T-helper 2 cell treated with Interferon-gamma antibody and Interleukin-4, amounts not matched to agents 100 ng/mL and 5 ng/mL, for 36 hours (primary cell): ENCODE results near the gene TOB2. TPM values are rescaled to one million over a fixed set of nuclear protein-coding genes. Genes with fewer than 3 reads are reported as not detected.

Experiments
- intact Hi-C: fragments of 100-400 bp; cut with micrococcal nuclease; formaldehyde crosslinking; loops from one replicate; pipeline ENCODE4 v1.15.1; 2023
- total RNA-seq: library from RNA; stranded (reverse); gene quantifications from 2 replicates; pipeline ENCODE4 v1.2.3, GENCODE V29; 2022

Gene TOB2
- total RNA-seq, 1 donor from 2014 or later = 30.8 TPM

DNA sequence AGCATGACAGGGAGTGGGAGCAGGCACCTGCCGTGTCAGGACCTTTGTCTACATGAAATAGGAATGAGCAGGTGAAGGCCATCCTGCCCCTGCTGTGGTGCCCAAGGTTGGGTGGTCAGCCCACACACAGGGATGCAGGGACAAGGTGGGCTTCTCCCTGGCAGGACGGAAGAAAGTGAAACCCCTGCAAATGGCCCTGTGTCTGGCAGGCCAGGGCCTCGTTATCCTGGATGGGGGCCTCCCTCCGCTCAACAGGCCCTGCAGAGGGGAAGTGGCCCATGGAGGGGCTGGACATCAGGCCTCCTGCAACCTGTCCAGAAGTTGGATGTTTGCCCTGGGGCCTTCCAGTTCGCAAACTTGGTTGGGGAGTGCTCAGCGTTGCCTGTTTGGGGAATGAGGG lies 14.9 kb downstream of the TOB2 start:
- intact Hi-C loops = no loop called here

DNA sequence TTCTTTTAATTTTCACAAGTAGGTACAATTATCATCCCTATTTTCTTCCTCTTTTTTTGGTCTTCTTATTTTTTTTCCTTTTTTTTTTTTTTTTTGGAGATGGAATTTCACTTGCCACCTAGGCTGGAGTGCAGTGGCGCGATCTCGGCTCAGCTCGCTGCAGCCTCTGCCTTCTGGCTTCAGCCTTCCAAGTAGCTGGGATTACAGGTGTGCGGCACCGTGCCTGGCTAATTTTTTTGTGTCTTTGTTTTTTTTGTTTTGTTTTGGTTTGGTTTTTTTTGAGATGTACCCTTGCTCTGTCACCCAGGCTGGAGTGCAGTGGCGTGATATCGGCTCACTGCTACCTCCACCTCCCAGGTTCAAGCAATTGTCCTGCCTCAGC lies 16.7 kb downstream of the TOB2 start:
- intact Hi-C loops = no loop called here

DNA sequence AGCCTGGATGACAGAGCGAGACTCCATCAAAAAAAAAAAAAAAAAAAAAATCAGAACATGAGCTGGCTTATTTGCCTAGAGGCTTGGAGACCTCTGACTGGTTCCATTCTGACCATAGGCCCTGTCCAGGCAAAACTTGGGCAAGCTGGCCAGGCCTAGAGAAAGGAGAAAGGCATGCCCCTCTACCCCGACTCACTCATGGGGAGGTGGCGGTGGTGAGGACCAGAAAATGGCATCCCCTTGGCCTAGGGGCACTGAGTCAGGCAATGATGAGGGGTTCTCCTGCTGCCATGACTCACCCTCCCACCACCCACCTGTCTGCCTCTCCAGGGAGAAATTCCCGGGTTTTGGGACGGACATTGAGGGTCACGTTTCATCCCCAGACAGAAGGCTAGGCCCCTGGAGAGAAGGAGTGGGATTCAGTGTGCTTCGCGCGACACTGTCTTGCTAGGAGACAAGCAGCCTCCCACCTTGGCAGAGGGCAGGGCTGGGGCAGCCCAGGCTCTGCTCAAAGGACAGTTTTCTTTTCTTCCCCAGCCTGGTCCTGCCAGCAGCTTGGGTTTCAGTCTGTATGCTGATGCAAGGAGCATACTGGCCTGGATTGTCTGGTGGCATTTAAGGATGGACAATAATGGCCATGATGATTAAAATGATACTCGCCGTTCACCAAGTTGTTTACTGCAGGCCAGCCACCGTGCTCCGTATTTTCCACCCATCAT lies 17.2 kb downstream of the TOB2 start:
- intact Hi-C loops = no loop called here

DNA sequence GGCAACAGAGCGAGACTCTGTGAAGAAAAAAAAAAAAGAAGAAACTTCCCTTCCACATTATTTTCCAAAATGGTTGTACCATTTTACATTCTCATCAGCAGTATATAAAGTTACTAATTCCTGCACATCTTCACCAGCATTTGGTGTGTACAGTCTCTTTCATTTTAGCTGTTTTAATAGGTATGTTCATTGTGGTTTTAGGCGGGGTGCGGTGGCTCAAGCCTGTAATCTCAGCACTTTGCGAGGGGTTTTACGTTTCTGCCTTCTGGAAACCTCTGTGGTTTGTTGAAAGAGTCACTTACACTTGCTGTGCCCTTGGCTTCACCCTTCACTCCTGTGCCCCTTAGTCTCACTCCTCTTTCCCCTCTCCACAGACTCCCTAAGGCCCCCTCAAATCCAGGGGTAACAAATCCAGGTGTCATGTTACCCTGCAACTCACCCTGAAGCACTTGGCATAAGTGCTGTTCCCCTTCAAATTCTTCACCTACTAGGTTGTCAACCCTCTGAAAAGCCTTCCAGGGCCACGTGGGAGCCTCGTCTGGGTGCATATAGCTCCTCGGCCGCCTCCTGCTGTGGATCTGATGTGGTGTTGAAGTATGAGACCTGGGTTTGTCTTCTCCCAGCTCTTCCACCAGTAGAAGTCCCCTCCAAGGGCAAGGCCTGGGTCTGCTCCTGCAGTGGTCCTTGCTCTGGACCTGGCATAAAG lies 20.8 kb downstream of the TOB2 start:
- intact Hi-C loops = no loop called here

DNA sequence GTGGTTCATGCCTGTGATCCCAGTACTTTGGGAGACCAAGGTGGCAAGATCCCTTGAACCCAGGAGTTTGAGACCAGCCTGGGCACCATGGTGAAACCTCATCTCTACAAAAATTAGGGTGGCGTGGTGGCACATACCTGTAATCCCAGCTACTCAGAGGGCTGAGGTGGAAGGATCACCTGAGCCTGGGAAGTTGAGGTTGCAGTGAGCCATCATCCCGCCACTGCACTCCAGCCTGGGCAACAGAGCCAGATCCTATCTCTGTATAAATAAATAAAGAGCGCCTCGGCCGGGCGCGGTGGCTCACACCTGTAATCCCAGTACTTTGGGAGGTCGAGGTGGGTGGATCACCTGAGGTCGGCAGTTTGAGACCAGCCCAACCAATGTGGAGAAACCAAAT lies 27.9 kb downstream of the TOB2 start:
- intact Hi-C loops = no loop called here

DNA sequence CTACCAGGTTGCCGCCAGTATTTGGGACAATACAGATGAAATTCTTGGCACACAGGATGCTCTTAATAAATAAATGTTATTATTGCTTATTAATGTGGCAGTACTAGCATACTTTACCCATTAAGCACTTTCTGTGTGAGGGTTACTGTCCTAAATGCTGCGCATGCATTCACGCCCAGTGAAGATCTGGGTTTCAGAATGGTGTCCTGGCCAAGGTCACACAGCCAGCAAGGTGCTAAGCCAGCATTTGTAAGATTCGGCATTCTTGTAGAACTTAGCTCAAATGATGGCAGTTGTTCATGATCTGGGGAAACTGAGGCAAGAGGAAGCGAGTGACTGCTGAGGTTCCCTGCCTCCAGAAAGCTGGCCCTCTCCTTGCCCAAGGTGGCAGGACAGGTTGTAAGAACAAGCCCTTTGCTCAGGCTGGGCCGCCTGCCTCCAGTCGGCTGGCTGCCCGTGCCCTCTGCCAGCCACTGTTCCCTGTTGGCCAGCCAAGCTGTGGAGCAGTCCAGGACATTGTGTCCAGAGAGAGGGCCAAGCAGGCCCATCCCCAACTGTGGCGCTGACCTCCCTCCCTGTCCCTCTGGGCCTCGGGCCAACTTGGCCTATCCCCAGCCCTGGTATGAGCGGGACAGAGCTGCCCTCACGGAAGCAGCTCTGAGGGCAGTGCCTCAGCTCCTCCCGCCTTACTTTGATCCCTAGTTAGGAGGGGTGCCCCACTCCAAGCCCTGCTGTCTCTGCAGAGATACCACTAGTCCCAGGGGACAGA lies 28.8 kb downstream of the TOB2 start:
- intact Hi-C loops = no loop called here

DNA sequence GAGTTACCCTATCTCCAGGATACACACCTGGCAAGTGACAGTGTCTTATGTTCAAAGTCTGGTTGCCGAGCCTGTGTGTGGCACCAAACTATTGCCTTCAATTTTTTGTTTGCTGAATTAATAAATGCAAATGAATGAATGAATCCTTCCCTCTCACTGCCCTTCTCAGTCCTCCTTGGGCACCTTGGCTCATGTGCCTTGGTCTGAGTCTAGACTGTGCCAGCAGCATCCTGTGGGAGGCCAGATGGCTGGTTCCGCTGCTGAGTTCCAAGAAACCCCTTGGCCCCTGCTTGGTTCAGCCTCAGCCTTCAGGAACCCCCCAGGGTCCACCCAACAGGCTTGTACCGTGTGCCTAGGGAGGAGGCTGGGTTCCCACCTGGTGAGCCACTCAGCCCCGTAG lies 31.0 kb downstream of the TOB2 start:
- intact Hi-C loops = no loop called here

DNA sequence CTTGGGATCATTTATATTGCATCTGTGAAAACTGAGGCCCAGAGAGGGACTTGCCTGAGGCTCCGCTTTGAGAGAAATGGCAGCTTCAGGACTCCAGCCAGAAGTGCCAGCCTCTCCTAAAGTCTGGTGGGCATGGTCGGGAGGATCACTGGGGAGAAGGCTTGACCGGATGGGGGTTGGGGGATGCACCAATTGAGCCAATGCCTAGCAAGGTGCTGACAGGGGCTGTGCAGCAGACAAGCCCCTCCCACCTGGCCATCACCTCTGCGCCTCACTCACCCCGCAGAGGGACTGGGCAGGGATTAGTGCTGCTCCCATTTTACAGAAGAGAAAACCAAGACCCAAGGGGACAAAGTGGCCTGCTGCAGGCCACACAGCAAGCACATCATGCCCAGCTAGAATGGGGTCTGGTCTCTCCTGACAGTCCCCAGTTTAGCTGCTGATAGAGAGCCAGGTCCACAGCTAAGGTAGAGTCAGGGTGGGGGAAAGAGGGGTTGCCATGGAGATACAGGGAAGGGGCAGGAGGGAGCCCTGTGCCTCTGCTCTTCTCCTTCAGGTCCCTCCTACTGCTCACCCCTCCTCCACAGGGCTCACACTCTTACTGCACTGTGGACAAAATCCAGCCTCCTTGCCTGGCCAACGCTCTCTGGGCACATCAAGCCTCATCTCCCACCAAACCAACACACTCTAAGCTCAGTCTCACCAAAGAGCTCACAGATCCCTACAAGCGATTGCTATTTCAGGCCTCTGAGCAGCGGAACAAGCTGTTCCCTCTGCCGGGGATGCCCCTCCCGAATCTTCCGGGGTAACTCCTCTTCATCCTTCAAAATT lies 35.4 kb downstream of the TOB2 start:
- intact Hi-C loops = no loop called here

DNA sequence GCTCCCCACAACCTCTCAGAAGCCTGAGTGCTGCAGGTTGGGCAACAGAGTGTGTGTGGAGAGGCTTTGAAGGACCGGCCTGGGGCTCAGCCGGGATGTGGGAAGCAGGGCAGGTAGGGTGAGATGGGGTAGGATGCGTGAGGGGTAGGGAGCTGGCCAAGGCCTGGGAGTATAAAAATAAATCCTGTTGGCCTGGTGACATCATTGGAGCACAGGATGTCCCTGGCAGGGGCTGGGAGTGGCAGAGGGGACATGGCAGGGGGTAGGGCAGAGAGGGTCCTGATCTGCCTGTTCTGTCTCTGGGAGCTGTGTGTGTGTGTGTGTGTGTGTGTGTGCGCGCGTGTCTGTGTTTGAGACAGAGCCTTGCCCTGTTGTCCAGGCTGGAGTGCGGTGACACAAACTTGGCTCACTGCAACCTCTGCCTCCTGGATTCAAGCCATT lies 36.3 kb downstream of the TOB2 start:
- intact Hi-C loops = no loop called here

DNA sequence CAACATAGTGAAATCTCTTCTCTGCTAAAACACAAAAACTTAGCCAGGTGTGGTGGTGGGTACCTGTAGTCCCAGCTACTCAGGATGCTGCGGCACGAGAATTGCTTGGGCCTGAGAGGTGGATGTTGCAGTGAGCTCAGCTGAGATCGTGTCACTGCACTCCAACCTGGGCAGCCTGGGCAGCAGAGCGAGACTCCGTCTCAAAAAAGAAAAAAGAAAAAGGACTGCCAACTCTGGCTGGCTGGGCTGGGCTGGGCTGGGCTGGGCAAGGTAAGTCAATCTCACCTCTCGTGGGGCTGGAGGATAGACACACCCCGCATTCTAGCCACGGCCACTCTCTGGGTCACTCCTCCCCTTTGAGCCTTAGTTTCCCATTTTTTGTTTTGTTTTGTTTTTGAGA lies 37.9 kb downstream of the TOB2 start:
- intact Hi-C loops = no loop called here

DNA sequence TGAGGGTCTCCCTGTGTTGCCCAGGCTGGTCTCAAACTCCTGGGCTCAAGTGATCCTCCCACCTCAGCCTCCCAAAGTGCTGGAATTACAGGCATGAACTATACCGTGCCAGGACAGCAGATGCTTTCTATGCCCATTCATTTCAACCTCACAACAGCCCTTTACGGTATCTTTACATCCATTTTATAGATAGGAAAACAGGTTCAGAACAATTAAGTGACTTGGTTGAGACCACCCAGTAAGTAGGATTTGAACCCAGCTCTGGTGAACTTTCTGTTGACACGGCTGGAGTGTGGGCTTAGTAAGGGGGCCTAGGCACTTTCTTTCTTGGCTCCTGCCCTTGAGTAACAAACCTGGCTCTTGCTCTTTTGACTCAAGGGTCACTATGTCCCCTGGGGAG lies 39.2 kb downstream of the TOB2 start:
- intact Hi-C loops = no loop called here

DNA sequence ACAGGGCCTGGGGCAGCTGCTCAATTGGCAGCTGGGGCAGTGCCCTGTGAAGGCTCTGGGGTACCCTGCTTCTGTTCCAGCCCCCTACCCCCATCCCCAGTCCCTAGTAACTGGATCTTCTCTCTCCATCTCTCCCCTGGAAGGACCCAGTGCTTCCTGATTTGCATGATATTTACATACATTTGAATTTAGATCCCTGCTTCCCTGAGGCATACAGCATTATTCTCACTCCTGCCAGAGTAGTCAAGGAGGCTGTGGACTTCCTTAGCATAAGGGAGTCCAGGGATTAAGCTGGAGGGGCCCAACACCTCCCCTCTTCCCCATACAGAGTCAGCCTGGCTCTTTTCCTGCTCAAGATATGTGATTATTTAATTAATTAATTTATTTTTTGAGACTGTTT lies 40.2 kb downstream of the TOB2 start:
- intact Hi-C loops = no loop called here

DNA sequence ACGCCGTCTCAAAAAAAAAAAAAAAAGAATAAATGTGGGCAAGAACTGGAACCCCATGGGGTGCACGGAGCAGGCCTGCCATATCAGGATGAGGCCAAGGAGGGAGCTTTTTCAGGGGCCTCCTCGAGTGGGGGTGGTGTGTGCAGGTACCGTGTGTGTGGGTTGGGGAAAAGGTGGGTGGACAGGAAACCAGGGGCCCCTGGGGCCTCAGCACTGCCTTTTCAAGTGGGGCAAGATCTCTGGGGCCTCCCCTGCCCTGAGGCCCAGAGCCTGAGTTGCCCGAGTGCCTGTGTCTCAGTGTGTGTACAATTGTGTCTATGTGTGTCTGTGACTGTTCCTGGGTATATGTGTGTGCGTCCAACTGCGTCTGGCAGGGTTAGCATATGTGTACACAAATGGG lies 41.0 kb downstream of the TOB2 start:
- intact Hi-C loops = no loop called here

DNA sequence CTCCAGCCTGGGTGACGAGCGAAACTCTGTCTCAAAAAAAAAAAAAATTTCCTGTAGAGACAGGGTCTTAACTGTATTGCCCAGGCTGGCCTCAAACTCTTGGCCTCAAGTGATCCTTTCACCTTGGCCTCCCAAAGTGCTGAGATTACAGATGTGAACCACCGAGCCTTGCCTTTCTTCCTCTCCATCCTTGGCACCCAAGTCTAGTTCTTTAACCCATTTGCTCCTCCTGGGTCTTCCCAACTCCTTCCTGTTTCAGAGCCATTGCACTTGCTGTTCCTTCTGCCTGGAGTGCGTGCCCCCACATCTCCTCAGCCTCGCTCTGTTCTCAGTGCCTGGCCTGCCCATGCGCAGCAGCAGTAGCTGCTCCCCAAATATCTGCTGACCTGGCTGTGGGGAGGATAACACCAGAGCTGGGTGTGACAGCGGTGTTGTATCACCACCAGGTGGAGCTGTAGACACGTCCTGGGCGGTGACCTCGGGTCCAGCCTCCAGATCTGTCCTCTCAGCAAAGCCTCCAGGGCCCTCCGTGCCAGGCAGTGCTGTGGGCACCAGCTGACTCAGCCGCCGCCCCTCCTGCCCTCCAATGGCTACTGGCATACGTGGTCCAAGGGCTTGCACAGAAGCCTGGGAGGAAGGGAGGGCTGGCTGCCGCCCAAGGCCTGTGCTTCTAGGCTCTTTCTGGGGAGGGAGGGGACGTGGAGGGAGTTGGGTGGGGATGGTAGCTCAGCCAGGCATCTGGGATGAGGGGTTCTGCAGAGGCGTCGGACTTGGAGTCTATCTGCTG lies 42.9 kb downstream of the TOB2 start:
- intact Hi-C loops = loop anchor here (1.0 to 2.0 kb wide), 3 partner anchors 23 to 123 kb away; partner anchors contain the start of genes ACO2, PHF5A and TEF

DNA sequence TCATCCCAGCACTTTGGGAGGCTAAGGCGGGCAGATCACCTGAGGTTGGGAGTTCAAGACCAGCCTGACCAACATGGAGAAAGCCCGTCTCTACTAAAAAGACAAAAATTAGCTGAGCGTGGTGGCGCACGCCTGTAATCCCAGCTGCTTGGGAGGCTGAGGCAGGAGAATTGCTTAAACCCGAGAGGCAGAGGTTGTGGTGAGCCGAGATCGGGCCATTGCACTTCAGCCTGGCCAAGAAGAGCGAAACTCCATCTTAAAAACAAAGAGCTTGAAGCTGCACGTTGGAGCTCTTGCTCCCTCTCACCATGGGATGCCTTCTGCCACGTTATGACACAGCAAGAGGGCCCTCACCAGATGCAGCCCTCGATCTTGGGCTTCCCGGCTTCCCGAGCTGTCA lies 43.8 kb downstream of the TOB2 start:
- intact Hi-C loops = loop anchor here (2.0 kb wide), 2 partner anchors 22 to 66 kb away; partner anchors contain the start of genes ACO2, PHF5A and TEF

DNA sequence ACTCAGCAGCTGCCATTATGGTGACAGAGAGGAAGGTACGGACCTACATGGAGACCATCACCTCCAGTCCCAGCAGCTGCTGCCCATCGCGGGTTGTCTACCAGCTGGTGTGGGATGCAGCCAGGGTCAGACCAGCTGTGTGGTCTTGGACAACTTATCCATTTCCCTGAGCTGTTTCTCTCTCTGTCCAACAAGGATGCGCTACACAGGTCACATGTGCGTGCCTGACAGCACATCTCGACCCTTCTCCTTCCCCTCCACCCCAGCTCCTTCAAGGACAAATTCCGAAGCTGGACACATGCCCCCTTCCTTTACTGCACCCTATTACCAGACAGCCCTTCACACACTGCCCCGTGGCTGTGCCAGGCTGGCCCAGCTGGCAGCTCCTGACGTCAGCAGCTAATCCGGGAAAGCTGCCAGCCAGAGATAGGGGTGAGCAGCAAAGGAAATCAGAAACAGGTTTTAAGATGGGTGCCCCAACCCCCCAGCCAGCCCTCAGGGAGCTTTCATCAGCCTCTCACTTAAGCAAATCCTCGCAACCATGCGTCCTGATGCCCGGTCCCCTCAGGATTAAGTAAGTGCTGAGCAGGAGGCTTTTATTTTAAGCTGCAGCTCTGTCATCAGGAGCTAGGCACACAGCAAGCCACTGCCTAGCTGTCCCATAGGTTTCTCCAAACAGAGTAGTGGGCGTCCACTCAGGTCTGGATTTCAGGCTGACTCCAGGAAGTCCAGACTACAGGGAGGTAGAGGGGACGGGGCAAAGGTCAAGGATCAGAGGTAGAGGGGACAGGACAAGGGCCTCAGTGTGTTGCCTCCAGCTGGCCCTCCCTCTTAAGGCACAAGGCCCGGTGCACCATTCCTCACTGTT lies 44.6 kb downstream of the TOB2 start:
- intact Hi-C loops = loop anchor here (2.0 kb wide), 2 partner anchors 21 to 67 kb away; partner anchors contain the start of genes ACO2, PHF5A and TEF

DNA sequence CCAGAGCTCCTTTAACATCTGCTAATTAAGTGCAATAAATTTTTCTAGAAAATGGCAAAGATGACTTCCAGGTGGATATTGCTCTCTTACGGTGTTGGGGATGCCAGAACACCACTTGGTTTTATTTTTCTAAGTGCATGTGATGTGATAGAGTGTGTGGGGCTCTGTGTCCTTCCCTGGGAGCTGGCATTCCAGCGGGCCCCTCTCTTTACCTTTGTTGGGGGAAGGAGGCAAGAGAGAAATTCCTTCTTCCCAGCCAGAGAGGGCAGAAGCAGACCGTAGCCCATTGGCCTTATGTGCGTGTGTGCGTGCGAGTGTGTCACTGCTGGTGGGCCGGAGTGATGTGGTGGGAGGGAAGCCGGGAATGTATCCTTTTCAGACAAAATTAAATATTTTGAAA lies 47.7 kb downstream of the TOB2 start:
- intact Hi-C loops = no loop called here

DNA sequence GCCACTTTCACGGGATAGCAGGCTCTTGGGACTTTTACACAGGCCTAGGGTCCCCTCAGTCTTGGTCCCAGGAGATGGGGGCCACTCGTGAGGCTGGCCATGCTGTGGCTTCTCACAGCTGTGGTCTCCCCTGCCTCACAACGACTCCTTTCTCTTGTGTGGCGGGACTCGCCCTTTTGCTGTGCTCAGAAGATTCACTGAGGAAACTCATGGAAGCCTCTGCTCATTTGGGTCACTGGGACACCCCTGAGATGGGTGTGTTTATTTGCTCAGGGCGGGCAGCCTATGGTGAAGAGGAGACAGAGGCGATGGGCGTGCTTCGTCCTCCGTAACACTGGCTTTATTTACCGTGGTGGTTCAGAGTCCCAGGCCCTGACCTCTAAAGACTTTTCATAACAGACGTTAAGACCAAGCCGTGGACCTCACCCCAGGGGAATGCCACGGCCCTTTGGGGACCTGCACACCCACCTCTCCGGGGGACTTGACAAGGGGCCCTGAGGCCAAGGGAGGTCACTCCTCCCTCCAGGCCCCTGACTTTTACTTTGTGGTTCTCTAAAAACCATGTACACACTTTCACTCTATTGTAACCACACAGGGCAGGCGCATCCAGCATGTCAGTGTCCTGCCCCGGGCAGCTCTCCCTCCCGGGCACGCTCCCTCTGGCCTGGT lies 49.3 kb downstream of the TOB2 start:
- intact Hi-C loops = no loop called here
